Stimulated activated naive CD8-positive, alpha-beta T cell treated with anti-CD3 and anti-CD28 coated beads, Interleukin-15, Interleukin-2, amounts not matched to agents 100 ng/mL and 50 ng/mL, for 24 hours (primary cell): ENCODE results near the gene ERBB2.

Experiments used
- H3K27ac Mint-ChIP-seq: one replicate; pipeline ENCODE4 v1.8.0; 2021; ENCODE audit warnings: mild to moderate bottlenecking, mixed read lengths
- H3K27me3 Mint-ChIP-seq: one replicate; pipeline ENCODE4 v1.8.0; 2021; ENCODE audit warnings: mixed read lengths
- H3K36me3 Mint-ChIP-seq: one replicate; pipeline ENCODE4 v1.8.0; 2021; ENCODE audit warnings: low read depth, mixed read lengths
- H3K4me1 Mint-ChIP-seq: one replicate; pipeline ENCODE4 v1.8.0; 2021; ENCODE audit warnings: low read depth, mixed read lengths
- H3K4me3 Mint-ChIP-seq: one replicate; pipeline ENCODE4 v1.8.0; 2021; ENCODE audit warnings: mild to moderate bottlenecking, mixed read lengths
- H3K9me3 Mint-ChIP-seq: one replicate; pipeline ENCODE4 v1.8.0; 2021; ENCODE audit warnings: mixed read lengths

The ERBB2 gene

DNA sequence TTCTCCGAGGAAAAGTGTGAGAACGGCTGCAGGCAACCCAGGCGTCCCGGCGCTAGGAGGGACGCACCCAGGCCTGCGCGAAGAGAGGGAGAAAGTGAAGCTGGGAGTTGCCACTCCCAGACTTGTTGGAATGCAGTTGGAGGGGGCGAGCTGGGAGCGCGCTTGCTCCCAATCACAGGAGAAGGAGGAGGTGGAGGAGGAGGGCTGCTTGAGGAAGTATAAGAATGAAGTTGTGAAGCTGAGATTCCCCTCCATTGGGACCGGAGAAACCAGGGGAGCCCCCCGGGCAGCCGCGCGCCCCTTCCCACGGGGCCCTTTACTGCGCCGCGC is at the start of gene ERBB2:
TSS of gene ERBB2 (plus strand) at position 247 of the 330 bp plus-strand sequence. CDS start 175 bp downstream, outside the sequence.
- Mint-ChIP-seq H3K27me3 (peaks cover 39% of the 10 kb centered on the region), H3K4me1 (peaks cover 12% of the 10 kb centered on the region), H3K4me3 (no peak within 1 kb of the TSS)

DNA sequence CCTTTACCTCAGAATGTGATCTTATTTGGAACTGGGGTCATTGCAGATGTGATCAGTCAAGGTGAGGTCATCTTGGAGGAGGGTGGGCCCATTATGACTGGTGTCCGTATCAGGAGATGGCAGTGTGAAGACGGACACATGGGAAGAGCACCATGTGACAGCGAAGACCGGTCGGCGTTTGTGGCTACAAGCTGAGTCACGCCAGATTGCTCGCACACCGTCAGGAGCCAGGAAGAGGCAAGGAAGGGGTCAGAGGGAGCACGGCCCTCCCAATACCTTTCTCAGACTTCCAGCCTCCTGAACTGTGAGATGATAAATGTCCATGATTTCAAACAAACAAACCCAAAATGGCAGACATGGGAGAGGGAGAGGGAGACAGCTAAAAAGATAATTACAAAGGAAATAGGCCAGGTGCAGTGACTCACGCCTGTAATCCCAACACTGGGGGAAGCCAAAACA is 49.7 kb upstream of the ERBB2 start:
- Mint-ChIP-seq H3K36me3 (peaks cover 15% of the 10 kb centered on the region), H3K4me3 (no peak overlapping the region), H3K27me3 (no peaks in the 10 kb centered on the region), H3K27ac (no peak overlapping the region), H3K9me3 (no peaks in the 10 kb centered on the region), H3K4me1 (peaks cover 49% of the 10 kb centered on the region)

More for the DNA sequence above, at the start of gene ERBB2:
- H3K9me3 Mint-ChIP-seq: no peaks in the 10 kb centered on the region
- H3K27ac Mint-ChIP-seq: no peak within 1 kb of the TSS
- H3K36me3 Mint-ChIP-seq: no peaks in the 10 kb centered on the region

GRCh38 chr17:39651923-39652586 is 47.8 kb upstream of the ERBB2 start:
- H3K4me3 Mint-ChIP-seq: no peak overlapping the region
- H3K27ac Mint-ChIP-seq: no peak overlapping the region
- peaks cover 16% of the 10 kb centered on the region for H3K36me3 Mint-ChIP-seq
- H3K27me3 Mint-ChIP-seq: no peaks in the 10 kb centered on the region
- H3K9me3 Mint-ChIP-seq: no peaks in the 10 kb centered on the region
- H3K4me1 Mint-ChIP-seq: peaks cover 43% of the 10 kb centered on the region

- Mint-ChIP-seq H3K27me3 (no peaks in the 10 kb centered on the region), H3K9me3 (no peaks in the 10 kb centered on the region), H3K27ac (no peak overlapping the region), H3K4me1 (peaks cover 43% of the 10 kb centered on the region), H3K4me3 (no peak overlapping the region), H3K36me3 (peaks cover 16% of the 10 kb centered on the region)
Measured at GRCh38 chr17:39652587-39653315, 47.1 kb upstream of the ERBB2 start.

- no peak overlapping the region for H3K27ac Mint-ChIP-seq
Measured at GRCh38 chr17:39653316-39653661, 46.6 kb upstream of the ERBB2 start.

DNA sequence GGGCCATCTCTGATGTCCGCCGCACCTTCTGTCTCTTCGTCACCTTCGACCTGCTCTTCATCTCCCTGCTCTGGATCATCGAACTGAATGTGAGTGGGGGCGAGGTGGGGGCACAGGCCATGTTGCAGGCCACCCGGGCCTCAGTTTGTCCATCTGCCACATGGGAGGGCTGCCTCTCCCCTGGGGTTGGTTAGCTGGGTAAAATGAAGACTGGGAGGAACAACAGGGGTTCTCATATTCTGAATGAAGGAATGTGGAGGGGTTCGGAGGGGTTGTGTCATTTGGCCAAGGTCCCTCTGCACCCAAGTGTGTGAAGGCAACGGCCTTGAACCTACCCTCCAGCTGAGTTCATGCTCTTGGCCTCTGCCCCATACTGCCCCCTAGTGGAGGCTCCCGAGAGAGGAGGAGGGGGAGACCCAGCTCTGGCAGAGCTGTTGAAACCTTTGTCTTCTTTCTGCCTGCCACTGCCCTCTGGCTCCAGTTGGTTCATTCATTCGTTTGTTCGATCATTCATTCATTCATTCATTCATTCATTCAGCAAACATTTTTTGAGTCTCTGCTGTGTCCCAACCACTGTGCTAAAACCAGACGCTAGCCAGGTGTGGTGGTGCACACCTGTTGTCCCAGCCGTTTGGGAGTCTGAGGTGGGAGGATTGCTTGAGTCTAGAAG is 46.1 kb upstream of the ERBB2 start:
- no peaks in the 10 kb centered on the region for H3K9me3 Mint-ChIP-seq

More at GRCh38 chr17:39653316-39653661, 46.6 kb upstream of the ERBB2 start:
- Mint-ChIP-seq H3K36me3 (peaks cover 19% of the 10 kb centered on the region), H3K4me1 (peaks cover 46% of the 10 kb centered on the region), H3K27me3 (no peaks in the 10 kb centered on the region), H3K9me3 (no peaks in the 10 kb centered on the region), H3K4me3 (no peak overlapping the region)

GRCh38 chr17:39655105-39655504 is 44.8 kb upstream of the ERBB2 start:
- Mint-ChIP-seq H3K4me3 (no peak overlapping the region), H3K27ac (no peak overlapping the region), H3K27me3 (no peaks in the 10 kb centered on the region), H3K36me3 (peaks cover 17% of the 10 kb centered on the region), H3K4me1 (peaks cover 53% of the 10 kb centered on the region), H3K9me3 (no peaks in the 10 kb centered on the region)

More for the DNA sequence above, 46.1 kb upstream of the ERBB2 start:
- Mint-ChIP-seq H3K27me3 (no peaks in the 10 kb centered on the region), H3K27ac (no peak overlapping the region), H3K4me3 (no peak overlapping the region), H3K4me1 (peaks cover 47% of the 10 kb centered on the region), H3K36me3 (peaks cover 19% of the 10 kb centered on the region)

- H3K4me3 Mint-ChIP-seq: no peak overlapping the region
- no peak overlapping the region for H3K27ac Mint-ChIP-seq
- H3K9me3 Mint-ChIP-seq: no peaks in the 10 kb centered on the region
- peaks cover 20% of the 10 kb centered on the region for H3K36me3 Mint-ChIP-seq
- H3K27me3 Mint-ChIP-seq: no peaks in the 10 kb centered on the region
- H3K4me1 Mint-ChIP-seq: peaks cover 41% of the 10 kb centered on the region
Measured at GRCh38 chr17:39658346-39658745, 41.5 kb upstream of the ERBB2 start.

DNA sequence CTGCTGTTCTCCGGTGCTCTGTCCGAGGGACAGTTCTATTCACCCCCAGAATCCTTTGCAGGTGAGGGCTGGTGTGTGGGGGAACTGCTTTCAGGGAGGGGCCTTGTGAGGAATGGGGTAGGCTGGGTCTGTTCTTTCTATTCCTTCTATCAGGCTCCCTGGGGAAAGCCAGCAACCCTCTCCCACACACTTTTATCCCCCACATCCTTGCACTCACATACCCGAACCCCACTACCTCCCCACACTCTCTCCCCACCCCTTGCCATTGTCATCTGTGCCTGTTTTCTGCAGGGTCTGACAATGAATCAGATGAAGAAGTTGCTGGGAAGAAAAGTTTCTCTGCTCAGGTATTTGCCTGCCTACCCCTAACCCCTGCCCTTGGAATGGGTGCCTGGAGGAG is 41.1 kb upstream of the ERBB2 start:
- Mint-ChIP-seq H3K36me3 (peaks cover 20% of the 10 kb centered on the region), H3K27me3 (no peaks in the 10 kb centered on the region), H3K4me3 (no peak overlapping the region), H3K9me3 (no peaks in the 10 kb centered on the region), H3K4me1 (peaks cover 39% of the 10 kb centered on the region), H3K27ac (no peak overlapping the region)

- H3K4me3 Mint-ChIP-seq: no peak overlapping the region
- peaks cover 35% of the 10 kb centered on the region for H3K4me1 Mint-ChIP-seq
- H3K27ac Mint-ChIP-seq: no peak overlapping the region
- H3K27me3 Mint-ChIP-seq: no peaks in the 10 kb centered on the region
- H3K9me3 Mint-ChIP-seq: no peaks in the 10 kb centered on the region
- peaks cover 20% of the 10 kb centered on the region for H3K36me3 Mint-ChIP-seq
Measured at GRCh38 chr17:39659279-39660010, 40.4 kb upstream of the ERBB2 start.

DNA sequence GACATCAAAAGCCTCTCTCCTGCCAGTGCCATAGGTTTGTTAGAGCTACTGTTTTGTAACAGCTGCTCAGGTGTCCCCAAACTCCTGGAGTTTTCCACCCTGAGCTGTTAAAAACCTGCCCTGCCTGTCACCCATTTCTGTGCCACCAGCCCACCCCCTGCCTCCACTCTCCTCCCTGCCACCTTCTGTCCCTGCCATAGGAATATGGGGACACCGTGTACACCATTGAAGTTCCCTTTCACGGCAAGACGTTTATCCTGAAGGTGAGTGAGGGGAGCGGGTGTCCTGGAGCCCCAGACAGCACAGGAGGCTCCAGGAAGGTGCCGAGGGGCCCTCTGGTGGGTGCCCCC is 39.9 kb upstream of the ERBB2 start:
- no peak overlapping the region for H3K27ac Mint-ChIP-seq
- no peak overlapping the region for H3K4me3 Mint-ChIP-seq
- H3K27me3 Mint-ChIP-seq: no peaks in the 10 kb centered on the region
- H3K9me3 Mint-ChIP-seq: no peaks in the 10 kb centered on the region
- H3K4me1 Mint-ChIP-seq: peaks cover 31% of the 10 kb centered on the region
- H3K36me3 Mint-ChIP-seq: peaks cover 16% of the 10 kb centered on the region

DNA sequence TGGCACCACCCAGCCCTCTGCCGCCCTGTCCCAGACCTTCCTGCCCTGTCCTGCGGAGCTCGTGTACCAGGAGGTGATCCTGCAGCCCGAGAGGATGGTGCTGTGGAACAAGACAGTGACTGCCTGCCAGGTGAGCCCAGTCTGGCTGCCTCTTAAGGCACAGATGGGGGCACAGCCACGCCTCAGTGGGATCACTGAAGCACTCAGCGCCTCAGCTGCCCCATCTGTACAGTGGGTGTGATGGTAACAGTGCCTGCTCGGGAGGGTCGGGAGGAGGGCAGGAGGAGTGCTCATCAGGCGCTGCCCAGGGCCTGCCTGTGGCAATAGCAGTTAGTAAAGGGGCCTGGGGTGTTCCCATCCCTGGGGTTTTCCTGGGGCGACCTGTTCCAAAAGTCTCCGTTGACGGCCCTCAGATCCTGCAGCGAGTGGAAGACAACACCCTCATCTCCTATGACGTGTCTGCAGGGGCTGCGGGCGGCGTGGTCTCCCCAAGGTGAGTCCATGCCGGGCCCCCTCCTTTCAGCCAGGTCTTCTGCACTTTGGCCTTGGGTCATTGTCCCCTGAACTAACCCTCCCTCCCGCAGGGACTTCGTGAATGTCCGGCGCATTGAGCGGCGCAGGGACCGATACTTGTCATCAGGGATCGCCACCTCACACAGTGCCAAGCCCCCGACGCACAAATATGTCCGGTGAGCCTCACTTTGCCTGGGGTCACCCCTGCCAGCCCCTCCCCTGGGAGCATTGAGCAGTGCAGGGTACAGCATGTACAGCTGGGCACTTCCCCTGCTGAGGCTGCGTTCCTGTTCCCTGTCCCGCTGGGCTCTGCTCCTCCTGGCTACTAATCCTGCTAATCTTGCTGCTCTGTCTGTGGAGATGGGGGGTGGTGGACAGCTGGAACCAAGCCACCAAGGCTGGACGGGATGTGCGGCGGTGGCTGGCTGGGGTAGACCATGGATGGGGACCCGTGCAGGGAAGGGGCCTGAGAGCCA is 39.2 kb upstream of the ERBB2 start:
- H3K4me3 Mint-ChIP-seq: no peak overlapping the region
- H3K36me3 Mint-ChIP-seq: peaks cover 9% of the 10 kb centered on the region
- H3K9me3 Mint-ChIP-seq: no peaks in the 10 kb centered on the region
- no peak overlapping the region for H3K27ac Mint-ChIP-seq
- no peaks in the 10 kb centered on the region for H3K27me3 Mint-ChIP-seq
- peaks cover 25% of the 10 kb centered on the region for H3K4me1 Mint-ChIP-seq

- Mint-ChIP-seq H3K27me3 (peaks cover 5% of the 10 kb centered on the region), H3K9me3 (no peaks in the 10 kb centered on the region), H3K4me3 (no peak overlapping the region), H3K36me3 (peaks cover 8% of the 10 kb centered on the region), H3K27ac (no peak overlapping the region), H3K4me1 (peaks cover 28% of the 10 kb centered on the region)
Measured at GRCh38 chr17:39661744-39662541, 37.9 kb upstream of the ERBB2 start.
